ENCODE data around the gene PLAAT5.
"Not testable (repeated sequence)": the region's sequence is repeated elsewhere in the genome, so short reads cannot be mapped to it uniquely, and the experiment has no call there.

Gene PLAAT5

GRCh38 chr11:63478896-63479295 lies 12.1 kb downstream of the PLAAT5 start:
- peak; percentile 65 for DNase-seq

- DNase-seq = no peak
Observed at GRCh38 chr11:63476618-63477017, 14.3 kb downstream of the PLAAT5 start.

DNA sequence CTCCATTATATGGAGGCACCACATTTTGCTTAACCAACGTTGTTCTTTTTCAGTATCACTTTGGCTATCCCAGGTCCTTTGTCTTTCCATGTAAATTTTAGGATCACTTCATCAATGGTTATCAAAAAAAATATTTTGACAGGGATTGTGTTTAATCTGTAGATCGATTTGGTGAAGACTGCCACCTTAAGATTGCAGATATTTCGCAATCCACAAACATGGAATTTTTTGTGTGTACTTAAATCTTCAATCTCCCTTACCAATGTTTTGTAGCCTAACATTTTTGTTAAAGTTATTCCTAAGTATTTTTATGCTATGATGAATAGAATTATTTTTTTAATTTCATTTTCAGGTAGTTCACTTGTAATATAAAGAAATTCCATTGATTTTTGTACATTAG lies 18.6 kb downstream of the PLAAT5 start:
- no peak for DNase-seq

GRCh38 chr11:63470311-63470710 lies 20.7 kb downstream of the PLAAT5 start:
- no peak for DNase-seq

DNA sequence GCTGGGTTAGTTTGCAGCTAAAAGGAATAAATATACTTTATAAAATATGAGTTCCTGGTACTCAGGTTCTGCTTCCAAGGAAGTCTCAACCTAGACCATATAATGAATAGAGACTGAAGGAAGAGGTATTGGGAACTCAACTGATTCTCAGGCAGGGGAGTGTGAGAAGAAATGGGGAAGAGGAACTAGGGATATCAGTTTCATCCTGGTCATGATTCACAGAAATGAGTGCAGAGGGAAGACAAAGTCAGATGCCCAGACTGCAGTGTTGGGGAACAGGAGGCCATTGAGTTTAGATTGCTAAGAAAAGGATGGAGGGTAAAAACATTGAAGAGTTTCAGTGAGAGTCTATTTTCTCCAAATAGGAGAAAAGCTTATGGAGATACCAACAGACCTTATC lies 28.8 kb downstream of the PLAAT5 start:
- DNase-seq = no peak

DNA sequence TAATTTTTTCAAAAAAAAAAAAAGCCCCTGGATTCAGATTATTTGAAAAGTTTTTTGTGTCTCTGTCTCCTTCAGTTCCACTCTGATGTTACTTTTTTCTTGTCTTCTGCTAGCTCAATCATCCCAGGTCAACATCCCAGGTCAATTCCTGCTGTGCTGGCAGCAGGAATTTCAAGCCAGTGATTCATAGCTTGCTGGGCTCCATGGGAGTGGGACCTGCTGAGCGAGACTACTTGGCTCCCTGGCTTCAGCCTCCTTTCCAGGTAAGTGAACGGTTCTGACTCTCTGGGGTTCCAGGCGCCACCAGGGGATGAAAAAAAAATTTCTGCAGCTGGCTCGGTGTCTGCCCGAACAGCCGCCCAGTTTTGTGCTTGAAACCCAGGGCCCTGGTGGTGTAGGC lies 31.4 kb downstream of the PLAAT5 start:
- no peak for DNase-seq

DNA sequence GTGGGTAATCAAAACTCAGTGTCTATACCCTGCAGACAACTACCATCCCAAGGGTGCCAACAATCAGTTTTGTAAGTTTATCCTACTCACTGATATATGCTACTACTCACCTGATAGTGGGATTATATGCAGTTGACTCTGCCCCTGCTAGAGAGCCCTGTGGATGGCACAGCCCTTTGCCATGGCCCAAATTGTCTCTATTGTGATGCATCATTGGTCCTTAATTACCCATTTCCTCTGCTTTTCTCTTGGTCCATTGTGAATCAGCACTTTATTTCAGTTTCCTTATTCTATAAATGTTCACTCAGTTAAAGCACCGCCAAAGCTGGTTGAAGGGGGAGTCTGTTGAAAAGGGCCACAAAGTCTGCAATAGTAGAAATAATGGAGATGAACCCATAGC lies 42.3 kb downstream of the PLAAT5 start:
- no peak for DNase-seq

- no peak for DNase-seq
Observed at GRCh38 chr11:63445720-63446119, 45.2 kb downstream of the PLAAT5 start.

- DNase-seq = no peak
Observed at GRCh38 chr11:63445118-63445517, 45.8 kb downstream of the PLAAT5 start.

- no peak for DNase-seq
Observed at GRCh38 chr11:63444160-63444559, 46.8 kb downstream of the PLAAT5 start.

DNA sequence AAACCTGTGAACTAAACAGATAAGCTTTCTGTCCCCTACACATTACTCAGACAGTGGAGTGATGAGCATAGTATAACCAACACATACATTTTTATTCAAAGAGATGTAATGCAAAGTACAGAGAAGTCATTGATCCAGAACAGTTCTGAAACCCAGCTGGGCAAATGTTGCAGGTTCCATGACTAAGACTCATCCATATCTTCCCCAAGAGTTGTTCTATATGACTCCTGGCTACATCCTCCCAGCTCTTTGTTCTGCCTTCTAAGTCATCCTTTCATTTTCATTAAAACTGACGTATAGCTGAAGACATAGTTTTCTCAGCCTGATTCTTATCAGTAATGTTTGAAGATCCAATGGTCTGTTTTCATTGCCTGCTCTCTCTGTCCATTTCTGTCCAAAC lies 47.3 kb downstream of the PLAAT5 start:
- no peak for DNase-seq

DNA sequence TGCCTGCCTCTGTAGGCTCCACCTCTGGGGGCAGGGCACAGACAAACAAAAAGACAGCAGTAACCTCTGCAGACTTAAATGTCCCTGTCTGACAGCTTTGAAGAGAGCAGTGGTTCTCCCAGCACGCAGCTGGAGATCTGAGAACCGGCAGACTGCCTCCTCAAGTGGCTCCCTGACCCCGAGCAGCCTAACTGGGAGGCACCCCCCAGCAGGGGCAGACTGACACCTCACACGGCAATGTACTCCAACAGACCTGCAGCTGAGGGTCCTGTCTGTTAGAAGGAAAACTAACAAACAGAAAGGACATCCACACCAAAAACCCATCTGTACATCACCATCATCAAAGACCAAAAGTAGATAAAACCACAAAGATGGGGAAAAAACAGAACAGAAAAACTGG lies 55.1 kb downstream of the PLAAT5 start:
- DNase-seq = not testable (repeated sequence)

GRCh38 chr11:63435351-63435750 lies 55.6 kb downstream of the PLAAT5 start:
- not testable (repeated sequence) for DNase-seq

DNA sequence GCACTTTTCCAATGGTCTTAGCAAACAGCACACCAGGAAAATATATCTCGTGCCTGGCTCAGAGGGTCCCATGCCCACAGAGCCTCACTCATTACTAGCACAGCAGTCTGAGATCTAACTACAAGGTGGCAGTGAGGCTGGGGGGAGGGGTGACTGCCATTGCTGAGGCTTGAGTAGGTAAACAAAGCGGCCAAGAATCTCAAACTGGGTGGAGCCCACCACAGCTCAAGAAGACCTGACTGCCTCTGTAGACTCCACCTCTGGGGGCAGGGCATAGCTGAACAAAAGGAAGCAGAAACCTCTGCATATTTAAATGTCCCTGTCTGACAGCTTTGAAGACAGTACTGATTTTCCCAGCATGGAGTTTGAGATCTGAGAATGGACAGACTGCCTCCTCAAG lies 60.2 kb downstream of the PLAAT5 start:
- not testable (repeated sequence) for DNase-seq

GRCh38 chr11:63427971-63428508 lies 62.9 kb downstream of the PLAAT5 start:
- DNase-seq = no peak

GRCh38 chr11:63417174-63417852 lies 73.7 kb downstream of the PLAAT5 start:
- no peak for DNase-seq

All from KG1 (cell line).